Neural cell (in vitro differentiated cells): ENCODE data around the gene ATG14. TPM values are rescaled to one million over a fixed set of nuclear protein-coding genes. Genes with fewer than 3 reads are reported as not detected.

Experiments
- H2AFZ ChIP-seq: fragments of 200-600, 300-800 bp; sonication (generic), shearing (Covaris generic); 2 replicates; pipeline ENCODE4 v1.6.0; 2014; ENCODE audit warnings: low read depth, mild to moderate bottlenecking, antibody characterized with exemption, low read length, moderate library complexity
- H3F3A ChIP-seq: fragments of 200-600 bp; shearing (Covaris generic); 2 replicates; pipeline ENCODE4 v1.6.1; 2016; ENCODE audit warnings: mild to moderate bottlenecking, moderate library complexity, mixed read lengths, antibody characterized with exemption, low read length; ENCODE audit not compliant: insufficient read depth, poor library complexity, severe bottlenecking
- H3K27ac ChIP-seq: fragments of 200-600, 300-800 bp; sonication (generic), shearing (Covaris generic); 2 replicates; pipeline ENCODE4 v1.5.1; 2014; ENCODE audit warnings: mild to moderate bottlenecking, low read length, moderate library complexity
- H3K27me3 ChIP-seq: fragments of 300-800, 200-600 bp; sonication (generic), shearing (Covaris generic); 2 replicates; pipeline ENCODE4 v1.6.0; 2014; ENCODE audit warnings: mild to moderate bottlenecking, low read depth, low read length, moderate library complexity; ENCODE audit not compliant: insufficient read depth
- H3K36me3 ChIP-seq: fragments of 300-800, 200-600 bp; sonication (generic), shearing (Covaris generic); 2 replicates; pipeline ENCODE4 v1.5.1; 2014; ENCODE audit warnings: mild to moderate bottlenecking, antibody characterized with exemption, low read length, moderate library complexity; ENCODE audit not compliant: insufficient read depth
- H3K4me2 ChIP-seq: fragments of 300-800, 200-600 bp; sonication (generic), shearing (Covaris generic); 2 replicates; pipeline ENCODE4 v1.6.0; 2014; ENCODE audit warnings: mild to moderate bottlenecking, low read length
- H3K4me3 ChIP-seq: fragments of 300-800, 200-600 bp; sonication (generic), shearing (Covaris generic); 2 replicates; pipeline ENCODE4 v1.5.1; 2014; ENCODE audit warnings: mild to moderate bottlenecking, low read length, moderate library complexity
- H3K79me2 ChIP-seq: fragments of 200-600 bp; shearing (Covaris generic); replicated peaks from 2 replicates; pipeline ENCODE4 v1.6.0; 2014; ENCODE audit warnings: mild to moderate bottlenecking, low read length, moderate library complexity; ENCODE audit not compliant: insufficient read depth
- H3K9ac ChIP-seq: fragments of 300-800, 200-600 bp; sonication (generic), shearing (Covaris generic); 2 replicates; pipeline ENCODE4 v1.6.1; 2016; ENCODE audit warnings: mild to moderate bottlenecking, low read length, mixed read lengths
- H3K9me2 ChIP-seq: fragments of 200-600 bp; shearing (Covaris generic); 2 replicates; pipeline ENCODE4 v1.6.1; 2016; ENCODE audit warnings: mild to moderate bottlenecking, low read length, mixed read lengths; ENCODE audit not compliant: insufficient read depth
- H3K9me3 ChIP-seq: fragments of 200-600, 300-800 bp; sonication (generic), shearing (Covaris generic); 2 replicates; pipeline ENCODE4 v1.6.1; 2016; ENCODE audit warnings: mild to moderate bottlenecking, mixed run types, low read length, moderate library complexity, mixed read lengths
- H4K20me1 ChIP-seq: fragments of 200-600 bp; shearing (Covaris generic); 2 replicates; pipeline ENCODE4 v1.6.1; 2016; ENCODE audit warnings: mild to moderate bottlenecking, mixed run types; ENCODE audit not compliant: insufficient read depth
- CTCF ChIP-seq: fragments of 450-650 bp; IDR thresholded peaks from 2 replicates; pipeline ENCODE4 v1.5.1; 2014; ENCODE audit warnings: antibody characterized with exemption, mild to moderate bottlenecking, moderate library complexity; ENCODE audit not compliant: poor library complexity, severe bottlenecking
- EP300 ChIP-seq: fragments of 450-650 bp; conservative IDR thresholded peaks from 2 replicates; pipeline ENCODE4 v1.6.1; 2014; ENCODE audit warnings: antibody characterized with exemption, mild to moderate bottlenecking, moderate library complexity; ENCODE audit not compliant: poor library complexity, severe bottlenecking
- EZH2 ChIP-seq: fragments of 200-600, 300-800 bp; shearing (Covaris generic), sonication (generic); IDR thresholded peaks from 2 replicates; pipeline ENCODE4 v1.6.1; 2014; ENCODE audit warnings: antibody characterized with exemption, low read length, borderline replicate concordance, mild to moderate bottlenecking; ENCODE audit not compliant: insufficient read depth, poor library complexity, severe bottlenecking
- MXI1 ChIP-seq: fragments of 450-650 bp; conservative IDR thresholded peaks from 2 replicates; pipeline ENCODE4 v1.6.1; 2014; ENCODE audit warnings: antibody characterized with exemption, mild to moderate bottlenecking; ENCODE audit not compliant: poor library complexity, severe bottlenecking
- POLR2AphosphoS5 ChIP-seq: IDR thresholded peaks from 2 replicates; pipeline ENCODE4 v1.6.1; 2012
- RAD21 ChIP-seq: fragments of 450-650 bp; conservative IDR thresholded peaks from 2 replicates; pipeline ENCODE4 v1.6.1; 2014; ENCODE audit warnings: antibody characterized with exemption, mild to moderate bottlenecking, moderate library complexity
- REST ChIP-seq: IDR thresholded peaks from 2 replicates; pipeline ENCODE4 v1.6.1; 2012; ENCODE audit warnings: borderline replicate concordance
- SMC3 ChIP-seq: fragments of 450-650 bp; conservative IDR thresholded peaks from 2 replicates; pipeline ENCODE4 v1.6.1; 2014; ENCODE audit warnings: antibody characterized with exemption, mild to moderate bottlenecking, moderate library complexity; ENCODE audit not compliant: poor library complexity
- TAF1 ChIP-seq: IDR thresholded peaks from 2 replicates; pipeline ENCODE4 v1.6.1; 2012; ENCODE audit warnings: low read depth
- polyA plus RNA-seq: library from polyadenylated mRNA; depleted of rRNA; stranded (reverse); fragments of >200 nt; gene quantifications from 2 replicates; pipeline ENCODE4 v1.2.3, GENCODE V29; 2014

The ATG14 gene
- polyA plus RNA-seq, 1 donor from 2014 or later, result 28.2 TPM

DNA sequence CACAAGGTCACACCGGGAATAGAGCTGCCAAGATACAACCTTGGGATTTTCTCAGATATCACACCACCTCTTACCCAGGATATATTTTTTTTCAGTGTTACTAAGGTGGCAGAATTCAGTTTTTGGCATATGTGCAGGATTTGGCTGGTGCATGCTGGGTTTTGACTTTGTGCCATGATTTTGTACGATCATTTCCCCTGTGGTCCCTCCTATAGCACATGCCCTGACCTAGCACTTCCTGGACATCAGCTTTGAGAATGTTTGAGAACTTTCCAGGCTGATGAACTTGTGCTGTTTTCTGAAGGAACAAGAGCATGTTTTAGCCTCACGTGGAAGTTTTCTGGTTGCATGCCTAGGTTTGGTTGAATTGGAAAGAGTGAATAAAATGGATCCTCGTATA lies 39.8 kb upstream of the ATG14 start:
- Histone ChIP-seq H4K20me1 (no peaks in the 10 kb centered on the region), H3K4me3 (no peak overlapping the region), H3K36me3 (no peaks in the 10 kb centered on the region), H3K9ac (no peak overlapping the region), H3K27ac (no peak overlapping the region), H3K4me2 (no peak overlapping the region), H3F3A (no peaks in the 10 kb centered on the region), H3K9me2 (no peaks in the 10 kb centered on the region), H3K9me3 (no peaks in the 10 kb centered on the region), H2AFZ (no peak overlapping the region), H3K79me2 (no peaks in the 10 kb centered on the region), H3K27me3 (no peaks in the 10 kb centered on the region)
- TF ChIP-seq MXI1, result no peak
- TF ChIP-seq CTCF, result no peak
- TF ChIP-seq REST, result no peak
- no peak for TF ChIP-seq SMC3
- TF ChIP-seq POLR2AphosphoS5, result no peak
- TF ChIP-seq EP300, result no peak
- TF ChIP-seq EZH2, result no peak
- no peak for TF ChIP-seq RAD21
- TF ChIP-seq TAF1, result no peak

DNA sequence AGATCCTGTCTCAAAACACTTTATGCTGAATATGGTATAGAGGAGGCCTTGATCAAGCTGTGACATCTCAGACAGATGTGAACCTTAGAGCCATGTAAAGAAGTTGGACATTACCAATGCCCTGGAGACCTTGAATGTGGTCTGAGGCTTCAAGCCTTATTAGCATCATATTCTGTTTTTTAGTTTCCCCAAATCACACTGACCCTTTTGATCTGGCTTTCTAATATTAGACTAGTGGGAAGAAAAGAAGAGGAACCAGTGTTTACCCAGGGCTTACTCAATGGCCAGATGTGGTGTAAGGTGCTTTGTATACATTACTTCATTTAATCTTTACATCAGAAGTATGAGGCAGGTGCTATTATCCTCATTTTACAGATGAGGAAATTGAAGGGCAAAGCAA lies 39.4 kb upstream of the ATG14 start:
- H3K9ac ChIP-seq, result no peak overlapping the region
- no peaks in the 10 kb centered on the region for H3K79me2 ChIP-seq
- no peak overlapping the region for H3K27ac ChIP-seq
- H3F3A ChIP-seq, result no peaks in the 10 kb centered on the region
- H3K36me3 ChIP-seq, result no peaks in the 10 kb centered on the region
- H3K4me3 ChIP-seq, result no peak overlapping the region
- no peaks in the 10 kb centered on the region for H3K9me2 ChIP-seq
- H3K4me2 ChIP-seq, result no peak overlapping the region
- no peak for TF ChIP-seq REST
- TF ChIP-seq EP300, result no peak
- no peak overlapping the region for H2AFZ ChIP-seq
- H4K20me1 ChIP-seq, result no peaks in the 10 kb centered on the region
- H3K27me3 ChIP-seq, result no peaks in the 10 kb centered on the region
- H3K9me3 ChIP-seq, result no peaks in the 10 kb centered on the region
